T1000 (cell line): ENCODE results near the gene AMPD1.
A peak's percentile ranks its signal among the peaks of the same experiment; 100 is the strongest.

ENCODE experiments used
- DNase-seq: peaks from one replicate; lab custom pipeline; 2025; ENCODE audit warnings: mixed read lengths; lab: John Stamatoyannopoulos, UW

Gene AMPD1

GRCh38 chr1:114696810-114697209, 1.5 kb upstream of the AMPD1 start:
- DNase-seq = no peak

GRCh38 chr1:114694540-114695310, 621 bp downstream of the AMPD1 start:
- no peak for DNase-seq

GRCh38 chr1:114692947-114693346, 2.4 kb downstream of the AMPD1 start:
- no peak for DNase-seq

GRCh38 chr1:114691061-114691460, 4.3 kb downstream of the AMPD1 start:
- no peak for DNase-seq

GRCh38 chr1:114690148-114690547, 5.2 kb downstream of the AMPD1 start:
- DNase-seq = no peak

- DNase-seq = no peak
These were observed 6.8 kb downstream of the AMPD1 start for GRCh38 chr1:114688526-114688925.

- no peak for DNase-seq
These were observed 9.5 kb downstream of the AMPD1 start for GRCh38 chr1:114685851-114686250.

- DNase-seq = no peak
These were observed 17.7 kb downstream of the AMPD1 start for GRCh38 chr1:114677691-114678090.

- DNase-seq = no peak
These were observed 19.2 kb downstream of the AMPD1 start for GRCh38 chr1:114676115-114676514.

- DNase-seq = no peak
These were observed 23.4 kb downstream of the AMPD1 start for GRCh38 chr1:114671939-114672275.

- DNase-seq = no peak
These were observed 24.1 kb downstream of the AMPD1 start for GRCh38 chr1:114671011-114671938.

- peak; percentile 87 for DNase-seq
These were observed 25.0 kb downstream of the AMPD1 start for GRCh38 chr1:114670083-114671010.

GRCh38 chr1:114669562-114670082, 25.7 kb downstream of the AMPD1 start, which contains the start of gene DENND2C:
Gene DENND2C, minus strand, starts transcription at chr1:114670049. Its CDS starts 44,065 bp downstream, at chr1:114625984.
- DNase-seq = peak; percentile 80

GRCh38 chr1:114668784-114669561, 26.4 kb downstream of the AMPD1 start:
- no peak for DNase-seq

- DNase-seq = no peak
These were observed 27.0 kb downstream of the AMPD1 start for GRCh38 chr1:114668373-114668772.

- DNase-seq = no peak
These were observed 28.4 kb downstream of the AMPD1 start for GRCh38 chr1:114666954-114667353.

GRCh38 chr1:114660238-114660637, 35.1 kb downstream of the AMPD1 start:
- no peak for DNase-seq

- DNase-seq = no peak
These were observed 43.5 kb downstream of the AMPD1 start for GRCh38 chr1:114651893-114652292.

- no peak for DNase-seq
These were observed 46.8 kb downstream of the AMPD1 start for GRCh38 chr1:114648503-114648902.

GRCh38 chr1:114641377-114641776, 54.0 kb downstream of the AMPD1 start:
- no peak for DNase-seq

GRCh38 chr1:114638910-114639309, 56.4 kb downstream of the AMPD1 start:
- DNase-seq = no peak
